ENCODE measurements around the gene SLC6A4. TPM values are rescaled to one million over a fixed set of nuclear protein-coding genes. Genes with fewer than 3 reads are reported as not detected.
"Not testable (repeated sequence)": the region's sequence is repeated elsewhere in the genome, so short reads cannot be mapped to it uniquely, and the experiment has no call there.

Gene SLC6A4
- total and polyA plus RNA-seq, 4 donors = 1.1 to 36.0 (median 4.7) TPM

DNA sequence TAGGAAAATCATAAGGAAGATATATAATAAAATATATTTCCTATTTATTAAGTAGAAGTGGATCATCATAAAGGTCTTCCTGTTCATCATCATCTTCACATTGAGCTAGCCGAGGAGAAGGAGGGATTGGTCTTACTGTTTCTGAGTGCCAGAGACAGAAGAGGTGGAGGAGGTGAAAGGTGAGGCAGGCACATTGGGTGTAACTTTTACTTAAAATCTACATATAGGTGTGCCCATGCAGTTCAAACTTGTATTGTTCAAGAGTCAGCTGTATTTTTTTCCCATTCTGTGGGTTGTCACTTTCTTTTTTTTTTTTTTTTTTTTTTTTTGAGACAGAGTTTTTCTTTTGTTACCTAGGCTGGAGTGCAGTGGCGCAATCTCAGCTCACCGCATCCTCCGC lies 84.0 kb downstream of the SLC6A4 start:
- DNase-seq (ENCODE audit: low read depth in 4 of 6, low spot score in 6 of 6) = no peak
- H3K9me3 ChIP-seq (ENCODE audit: control insufficient read depth, insufficient read depth, low read length) = no peaks in the 10 kb centered on the region
- no peak overlapping the region for H3K4me3 ChIP-seq (ENCODE audit: low read depth, low read length)
- no peaks in the 10 kb centered on the region for H3K4me1 ChIP-seq (ENCODE audit: control insufficient read depth, insufficient read depth, low read length)
- 100% methylated on average over 2 of the region's 4 CpGs for WGBS (ENCODE audit: insufficient coverage)
- peaks cover under 1% of the 10 kb centered on the region for H3K36me3 ChIP-seq (ENCODE audit: control insufficient read depth, insufficient read depth, low read length)
- H3K27me3 ChIP-seq (ENCODE audit: control insufficient read depth, insufficient read depth, low read length) = no peaks in the 10 kb centered on the region
- no peak overlapping the region for H3K27ac ChIP-seq (ENCODE audit: low read depth, low read length)

- no peaks in the 10 kb centered on the region for H3K4me1 ChIP-seq (ENCODE audit: control insufficient read depth, insufficient read depth, low read length)
- H3K27ac ChIP-seq (ENCODE audit: low read depth, low read length) = no peak overlapping the region
- WGBS (ENCODE audit: insufficient coverage) = 100% methylated on average over 1 of the region's 1 CpG
- no peaks in the 10 kb centered on the region for H3K36me3 ChIP-seq (ENCODE audit: control insufficient read depth, insufficient read depth, low read length)
- no peaks in the 10 kb centered on the region for H3K27me3 ChIP-seq (ENCODE audit: control insufficient read depth, insufficient read depth, low read length)
- H3K4me3 ChIP-seq (ENCODE audit: low read depth, low read length) = no peak overlapping the region
- no peak for DNase-seq (ENCODE audit: low read depth in 4 of 6, low spot score in 6 of 6)
- no peaks in the 10 kb centered on the region for H3K9me3 ChIP-seq (ENCODE audit: control insufficient read depth, insufficient read depth, low read length)
Measured at GRCh38 chr17:30148376-30148775, 87.1 kb downstream of the SLC6A4 start.

GRCh38 chr17:30147860-30148259 lies 87.6 kb downstream of the SLC6A4 start:
- H3K9me3 ChIP-seq (ENCODE audit: control insufficient read depth, insufficient read depth, low read length); H3K4me1 ChIP-seq (ENCODE audit: control insufficient read depth, insufficient read depth, low read length); H3K27ac ChIP-seq (ENCODE audit: low read depth, low read length); H3K36me3 ChIP-seq (ENCODE audit: control insufficient read depth, insufficient read depth, low read length); DNase-seq (ENCODE audit: low read depth in 4 of 6, low spot score in 6 of 6); H3K27me3 ChIP-seq (ENCODE audit: control insufficient read depth, insufficient read depth, low read length); H3K4me3 ChIP-seq (ENCODE audit: low read depth, low read length): not testable (repeated sequence)
- 94% methylated on average over 3 of the region's 6 CpGs for WGBS (ENCODE audit: insufficient coverage)

Small RNA genes lying within 50 kb of the gene (small RNA-seq; reads per million reads assigned to genes)
- gene RF00154 (ENCODE audit: low replicate concordance) = 17.3 reads per million, percentile 96 among the genes with 10 or more reads in this experiment

Other genes starting within 250 kb of the SLC6A4 start
- gene NSRP1, start 118.9 kb downstream of the SLC6A4 start, total RNA-seq = 10 to 100 TPM; 12.9 to 15.8 TPM
- 10 to 100 TPM; 26.8 to 29.2 TPM for gene NSRP1, start 118.9 kb downstream of the SLC6A4 start, polyA plus RNA-seq (ENCODE audit: insufficient read length in 2 of 2)
- 10 to 100 TPM; 45.3 to 56.9 TPM for gene BLMH, start 56.2 kb upstream of the SLC6A4 start, total RNA-seq
- 10 to 100 TPM; 58.7 to 63.7 TPM for gene BLMH, start 56.2 kb upstream of the SLC6A4 start, polyA plus RNA-seq (ENCODE audit: insufficient read length in 2 of 2)
- gene TMIGD1, start 98.4 kb upstream of the SLC6A4 start, total RNA-seq = not detected
- gene TMIGD1, start 98.4 kb upstream of the SLC6A4 start, polyA plus RNA-seq (ENCODE audit: insufficient read length in 2 of 2) = not detected
- 100 to 1,000 TPM; 101 to 182 TPM for gene CPD, start 143.2 kb upstream of the SLC6A4 start, total RNA-seq
- 10 to 100 TPM; 30.4 to 40.9 TPM for gene CPD, start 143.2 kb upstream of the SLC6A4 start, polyA plus RNA-seq (ENCODE audit: insufficient read length in 2 of 2)
- gene GOSR1, start 241.7 kb upstream of the SLC6A4 start, total RNA-seq = 10 to 100 TPM; 29.7 to 39.8 TPM
- gene GOSR1, start 241.7 kb upstream of the SLC6A4 start, polyA plus RNA-seq (ENCODE audit: insufficient read length in 2 of 2) = 10 to 100 TPM; 29.0 to 29.3 TPM

Measured in spinal cord (tissue), 10 donors.